Activated T-helper 17 cell treated with anti-CD3 and anti-CD28 coated beads, Interleukin-2, amount 50 U/mL, for 72 hours (primary cell): ENCODE results near the gene ZRSR2. TPM values are rescaled to one million over a fixed set of nuclear protein-coding genes. Genes with fewer than 3 reads are reported as not detected.

Experiments
- ATAC-seq: fragments of 150-1000 bp; cut with Tn5 transposase; replicated peaks from 2 replicates; pipeline ENCODE4 v1.10.0; 2021; ENCODE audit warnings: mild to moderate bottlenecking, moderate library complexity
- H3K27ac Mint-ChIP-seq: one replicate; pipeline ENCODE4 v1.8.0; 2022; ENCODE audit warnings: mixed read lengths
- H3K27me3 Mint-ChIP-seq: one replicate; pipeline ENCODE4 v1.8.0; 2022; ENCODE audit warnings: mixed read lengths
- H3K36me3 Mint-ChIP-seq: one replicate; pipeline ENCODE4 v1.8.0; 2022; ENCODE audit warnings: low read depth, mild to moderate bottlenecking, mixed read lengths
- H3K4me1 Mint-ChIP-seq: one replicate; pipeline ENCODE4 v1.8.0; 2022; ENCODE audit warnings: mixed read lengths
- H3K4me3 Mint-ChIP-seq: one replicate; pipeline ENCODE4 v1.8.0; 2022; ENCODE audit warnings: mild to moderate bottlenecking, mixed read lengths
- H3K9me3 Mint-ChIP-seq: one replicate; pipeline ENCODE4 v1.8.0; 2022; ENCODE audit warnings: mixed read lengths
- total RNA-seq, 2 donors: library from RNA; stranded (reverse); gene quantifications; one replicate each; pipeline ENCODE4 v1.2.3, GENCODE V29; 2022

Gene ZRSR2
- total RNA-seq, 2 donors from 2014 or later: 10.0 to 11.6 TPM

GRCh38 chrX:15761564-15762191 is 28.6 kb upstream of the ZRSR2 start:
- peak overlapping the region; percentile 57 for H3K4me3 Mint-ChIP-seq
- peak; percentile 59 for ATAC-seq
- peaks cover 7% of the 10 kb centered on the region for H3K36me3 Mint-ChIP-seq
- H3K9me3 Mint-ChIP-seq: no peaks in the 10 kb centered on the region
- H3K4me1 Mint-ChIP-seq: peaks cover 28% of the 10 kb centered on the region
- no peaks in the 10 kb centered on the region for H3K27me3 Mint-ChIP-seq
- H3K27ac Mint-ChIP-seq: peak overlapping the region; percentile 81

- Mint-ChIP-seq H3K27ac (no peak overlapping the region), H3K36me3 (peaks cover 47% of the 10 kb centered on the region), H3K9me3 (no peaks in the 10 kb centered on the region), H3K27me3 (no peaks in the 10 kb centered on the region), H3K4me3 (no peak overlapping the region), H3K4me1 (peaks cover 4% of the 10 kb centered on the region)
- no peak for ATAC-seq
These were observed 20.9 kb upstream of the ZRSR2 start for GRCh38 chrX:15769300-15769954.

DNA sequence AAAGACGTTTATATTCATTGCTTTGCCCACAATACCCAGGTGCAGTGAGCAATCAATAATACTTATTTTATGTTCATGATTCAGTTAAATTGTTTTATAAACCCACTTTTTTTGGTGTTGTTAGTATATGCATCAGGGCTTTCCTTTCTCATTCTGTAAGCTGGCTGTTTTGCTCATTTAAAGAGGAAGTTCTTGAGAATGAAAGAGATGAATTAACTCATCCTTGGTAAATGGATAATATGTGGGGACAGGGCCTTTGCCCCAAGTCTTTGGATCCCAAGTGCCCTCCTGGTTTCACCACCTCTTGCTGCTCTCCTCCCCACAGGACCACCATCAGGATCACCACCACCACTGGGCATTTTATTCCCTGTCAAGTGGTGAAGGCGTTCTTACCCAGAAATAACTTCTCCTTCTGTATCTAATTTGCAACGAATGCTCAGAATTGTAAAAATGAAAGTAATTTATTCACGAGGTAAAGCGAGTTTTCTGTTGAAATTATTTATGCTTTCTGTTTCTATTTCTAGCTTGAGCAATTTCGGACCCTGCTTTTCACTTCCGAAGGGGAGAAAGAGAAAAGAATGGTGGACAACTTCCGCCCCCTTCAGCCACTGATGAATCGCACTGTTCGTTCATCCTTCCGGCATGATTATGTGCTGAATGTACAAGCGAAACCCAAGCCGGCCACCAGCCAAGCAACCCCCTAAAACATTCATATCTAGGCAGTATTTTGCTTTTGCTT is 8.2 kb upstream of the ZRSR2 start:
- Mint-ChIP-seq H3K36me3 (peaks cover 36% of the 10 kb centered on the region), H3K9me3 (no peaks in the 10 kb centered on the region)

DNA sequence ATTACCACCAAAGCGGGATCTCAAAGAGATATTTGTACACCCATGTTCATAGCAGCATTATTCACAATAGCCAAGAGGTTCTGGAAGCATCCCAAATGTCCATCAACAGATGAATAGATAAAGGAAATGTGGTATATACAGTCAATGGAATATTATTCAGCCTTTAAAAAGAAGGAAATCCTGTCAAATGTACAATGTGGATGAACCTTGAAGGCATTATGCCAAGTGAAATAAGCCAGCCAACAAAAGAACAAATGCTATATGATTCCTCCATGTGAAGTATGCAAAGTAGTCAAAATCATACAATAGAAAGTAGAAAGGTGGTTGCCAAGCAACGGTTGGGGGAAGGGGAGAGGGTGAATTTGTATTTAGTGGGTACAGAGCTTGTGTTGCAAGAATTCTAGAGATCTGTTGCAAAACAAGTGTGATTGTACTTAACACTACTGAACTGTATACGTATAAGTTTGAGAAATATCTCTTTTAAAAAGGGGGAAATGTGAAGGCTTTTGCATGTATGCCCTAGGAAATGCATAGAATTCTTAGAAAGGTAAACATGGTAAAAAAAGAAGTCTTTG is 5.0 kb upstream of the ZRSR2 start:
- Mint-ChIP-seq H3K36me3 (peaks cover 21% of the 10 kb centered on the region), H3K27ac (no peak overlapping the region), H3K9me3 (no peaks in the 10 kb centered on the region), H3K4me1 (peaks cover 4% of the 10 kb centered on the region), H3K4me3 (no peak overlapping the region), H3K27me3 (no peaks in the 10 kb centered on the region)
- ATAC-seq: no peak

More for the DNA sequence above, 8.2 kb upstream of the ZRSR2 start:
- Mint-ChIP-seq H3K27ac (peak overlapping the region; percentile 96), H3K4me1 (peaks cover 4% of the 10 kb centered on the region), H3K27me3 (no peaks in the 10 kb centered on the region), H3K4me3 (peak overlapping the region; percentile 92)
- peak; percentile 83 for ATAC-seq

DNA sequence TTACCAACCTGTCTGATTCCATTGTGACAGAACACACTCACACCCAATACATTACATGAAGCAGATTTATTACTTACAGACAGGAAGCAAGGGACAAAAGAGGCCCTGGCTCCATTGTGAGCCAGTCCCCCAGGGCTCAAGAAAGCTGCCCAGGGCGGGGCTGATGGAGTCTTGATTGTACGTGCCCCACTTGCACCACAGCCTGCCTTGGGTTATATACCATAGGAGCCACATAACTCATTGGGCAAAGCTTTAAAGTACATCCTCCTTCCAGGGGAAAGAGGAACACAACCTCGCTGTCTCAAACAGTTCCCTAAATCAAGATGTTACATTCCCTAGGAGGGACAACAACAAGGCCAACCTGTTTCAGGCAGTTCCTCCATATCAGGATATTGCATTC is 3.4 kb upstream of the ZRSR2 start:
- Mint-ChIP-seq H3K4me3 (no peak overlapping the region), H3K27me3 (no peaks in the 10 kb centered on the region), H3K9me3 (no peaks in the 10 kb centered on the region), H3K27ac (no peak overlapping the region), H3K36me3 (peaks cover 14% of the 10 kb centered on the region), H3K4me1 (peaks cover 4% of the 10 kb centered on the region)
- no peak for ATAC-seq

DNA sequence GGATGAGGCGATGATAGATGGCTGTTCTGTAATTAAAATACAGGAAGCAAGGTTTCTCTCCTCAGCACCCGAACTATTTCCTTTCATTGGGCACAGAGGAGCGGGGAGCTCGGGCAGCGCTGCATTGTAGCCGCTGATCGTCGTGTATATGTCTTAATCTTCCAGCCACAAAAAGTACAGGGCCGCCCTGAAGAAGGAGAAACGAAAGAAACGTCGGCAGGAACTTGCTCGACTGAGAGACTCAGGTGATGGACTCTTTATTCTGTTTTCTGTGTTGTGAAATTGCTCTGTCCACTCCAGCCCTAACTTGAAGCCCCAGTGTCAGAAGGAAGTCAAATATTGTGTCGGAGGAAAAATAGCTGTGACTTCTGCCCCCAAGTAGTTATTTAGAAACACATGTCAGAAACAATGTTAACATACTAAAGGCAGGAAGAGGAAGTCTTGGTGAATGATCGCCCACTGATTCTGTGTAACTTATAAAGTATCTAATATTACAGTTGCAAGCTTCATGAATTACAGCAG is 546 bp downstream of the ZRSR2 start:
- Mint-ChIP-seq H3K4me3 (no peak overlapping the region), H3K27ac (no peak overlapping the region), H3K9me3 (no peaks in the 10 kb centered on the region), H3K4me1 (no peaks in the 10 kb centered on the region), H3K36me3 (peaks cover 32% of the 10 kb centered on the region), H3K27me3 (no peaks in the 10 kb centered on the region)
- peak; percentile 1 for ATAC-seq

GRCh38 chrX:15797707-15798106 is 7.4 kb downstream of the ZRSR2 start:
- Mint-ChIP-seq H3K36me3 (peaks cover 77% of the 10 kb centered on the region), H3K9me3 (no peaks in the 10 kb centered on the region), H3K27ac (no peak overlapping the region), H3K4me1 (no peaks in the 10 kb centered on the region), H3K27me3 (no peaks in the 10 kb centered on the region), H3K4me3 (no peak overlapping the region)
- no peak for ATAC-seq

- no peak for ATAC-seq
- no peak overlapping the region for H3K27ac Mint-ChIP-seq
- H3K4me3 Mint-ChIP-seq: no peak overlapping the region
- H3K27me3 Mint-ChIP-seq: no peaks in the 10 kb centered on the region
- no peaks in the 10 kb centered on the region for H3K4me1 Mint-ChIP-seq
- H3K36me3 Mint-ChIP-seq: peaks cover 83% of the 10 kb centered on the region
- H3K9me3 Mint-ChIP-seq: no peaks in the 10 kb centered on the region
These were observed 14.3 kb downstream of the ZRSR2 start for GRCh38 chrX:15804563-15804962.

DNA sequence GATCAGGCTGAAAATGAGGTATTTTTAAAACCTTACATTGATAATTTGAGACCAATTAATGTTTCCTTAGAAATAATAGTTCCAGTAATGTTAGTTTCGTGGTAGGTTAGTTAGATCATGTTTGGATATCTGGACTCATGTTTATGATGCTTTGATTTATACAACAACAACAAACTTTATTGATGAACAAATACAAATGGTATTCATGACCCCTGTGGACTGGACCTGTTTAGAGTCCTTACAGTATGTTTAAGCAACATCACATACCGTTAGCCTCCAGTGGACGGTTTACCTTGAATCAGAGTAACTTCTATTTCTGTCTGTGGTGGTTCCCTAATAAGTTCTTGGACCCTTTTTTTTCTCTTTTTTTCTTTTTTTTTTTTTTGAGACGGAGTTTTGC is 18.0 kb downstream of the ZRSR2 start:
- H3K4me1 Mint-ChIP-seq: no peaks in the 10 kb centered on the region
- no peaks in the 10 kb centered on the region for H3K9me3 Mint-ChIP-seq
- peaks cover 98% of the 10 kb centered on the region for H3K36me3 Mint-ChIP-seq
- no peak overlapping the region for H3K27ac Mint-ChIP-seq
- no peaks in the 10 kb centered on the region for H3K27me3 Mint-ChIP-seq
- H3K4me3 Mint-ChIP-seq: no peak overlapping the region
- no peak for ATAC-seq

- H3K27ac Mint-ChIP-seq: peak overlapping the region; percentile 38
- peaks cover 8% of the 10 kb centered on the region for H3K4me1 Mint-ChIP-seq
- no peak for ATAC-seq
- H3K27me3 Mint-ChIP-seq: no peaks in the 10 kb centered on the region
- H3K4me3 Mint-ChIP-seq: no peak overlapping the region
- H3K9me3 Mint-ChIP-seq: no peaks in the 10 kb centered on the region
- peaks cover 97% of the 10 kb centered on the region for H3K36me3 Mint-ChIP-seq
These were observed 22.1 kb downstream of the ZRSR2 start for GRCh38 chrX:15812192-15812938.

GRCh38 chrX:15813416-15813815 is 23.1 kb downstream of the ZRSR2 start:
- no peak overlapping the region for H3K4me3 Mint-ChIP-seq

GRCh38 chrX:15814771-15815365 is 24.6 kb downstream of the ZRSR2 start:
- H3K27ac Mint-ChIP-seq: no peak overlapping the region
- peaks cover 13% of the 10 kb centered on the region for H3K4me1 Mint-ChIP-seq

More at GRCh38 chrX:15813416-15813815, 23.1 kb downstream of the ZRSR2 start:
- H3K27me3 Mint-ChIP-seq: no peaks in the 10 kb centered on the region
- ATAC-seq: no peak
- H3K36me3 Mint-ChIP-seq: peaks cover 94% of the 10 kb centered on the region
- H3K4me1 Mint-ChIP-seq: peaks cover 13% of the 10 kb centered on the region
- H3K9me3 Mint-ChIP-seq: no peaks in the 10 kb centered on the region
- no peak overlapping the region for H3K27ac Mint-ChIP-seq

GRCh38 chrX:15815779-15816437 is 25.6 kb downstream of the ZRSR2 start:
- H3K4me1 Mint-ChIP-seq: peaks cover 18% of the 10 kb centered on the region
- no peaks in the 10 kb centered on the region for H3K9me3 Mint-ChIP-seq
- peaks cover 83% of the 10 kb centered on the region for H3K36me3 Mint-ChIP-seq
- no peak overlapping the region for H3K27ac Mint-ChIP-seq
- H3K4me3 Mint-ChIP-seq: peak overlapping the region; percentile 49
- ATAC-seq: peak; percentile 71
- H3K27me3 Mint-ChIP-seq: no peaks in the 10 kb centered on the region

More at GRCh38 chrX:15814771-15815365, 24.6 kb downstream of the ZRSR2 start:
- Mint-ChIP-seq H3K4me3 (no peak overlapping the region), H3K9me3 (no peaks in the 10 kb centered on the region), H3K27me3 (no peaks in the 10 kb centered on the region), H3K36me3 (peaks cover 81% of the 10 kb centered on the region)
- ATAC-seq: no peak
